Trophoblast cell (in vitro differentiated cells and primary cell): ENCODE data around the gene SUFU.
A peak's percentile ranks its signal among the peaks of the same experiment; 100 is the strongest.

Source experiments
- DNase-seq, 2 donors: peaks; one replicate each; pipeline ENCODE4 v3.0.0-alpha.2; 2016
- H2AFZ ChIP-seq: 2 replicates; pipeline ENCODE4 v1.6.1; 2013; ENCODE audit warnings: low read length, moderate library complexity, mild to moderate bottlenecking; ENCODE audit not compliant: insufficient read depth, poor library complexity
- H2AK5ac ChIP-seq: 2 replicates; pipeline ENCODE4 v1.6.1; 2013; ENCODE audit warnings: mild to moderate bottlenecking, low read length
- H2BK120ac ChIP-seq: 2 replicates; pipeline ENCODE4 v1.6.1; 2013; ENCODE audit warnings: low read length, mild to moderate bottlenecking, moderate library complexity; ENCODE audit not compliant: insufficient read depth, poor library complexity
- H2BK12ac ChIP-seq: 2 replicates; pipeline ENCODE4 v1.6.1; 2013; ENCODE audit warnings: mild to moderate bottlenecking, low read length, moderate library complexity
- H2BK5ac ChIP-seq: 2 replicates; pipeline ENCODE4 v1.6.1; 2013; ENCODE audit warnings: low read length, low read depth, moderate library complexity, mild to moderate bottlenecking; ENCODE audit not compliant: poor library complexity
- H3K14ac ChIP-seq: 2 replicates; pipeline ENCODE4 v1.6.1; 2013; ENCODE audit warnings: mild to moderate bottlenecking, low read length
- H3K18ac ChIP-seq: 2 replicates; pipeline ENCODE4 v1.6.1; 2013; ENCODE audit warnings: mild to moderate bottlenecking, low read length
- H3K23ac ChIP-seq: 2 replicates; pipeline ENCODE4 v1.6.1; 2013; ENCODE audit warnings: low read length
- H3K27ac ChIP-seq: 2 replicates; pipeline ENCODE4 v1.5.1; 2013; ENCODE audit warnings: low read depth, mild to moderate bottlenecking, inconsistent platforms, low read length, moderate library complexity
- H3K27me3 ChIP-seq: 2 replicates; pipeline ENCODE4 v1.6.1; 2013; ENCODE audit warnings: inconsistent platforms, mild to moderate bottlenecking, low read length, moderate library complexity; ENCODE audit not compliant: insufficient read depth
- H3K36me3 ChIP-seq, 2 experiments: 1 replicate in 1 of 2; 2 replicates in 1 of 2; pipeline ENCODE4 v1.6.1; 2013; ENCODE audit warnings: low read length in 2 of 2, mild to moderate bottlenecking in 2 of 2, moderate library complexity in 1 of 2; ENCODE audit not compliant: insufficient read depth in 2 of 2, control insufficient read depth in 1 of 2
- H3K4ac ChIP-seq: 2 replicates; pipeline ENCODE4 v1.6.1; 2013; ENCODE audit warnings: low read depth, mild to moderate bottlenecking, low read length, moderate library complexity
- H3K4me1 ChIP-seq, 2 experiments: 1 replicate in 1 of 2; 2 replicates in 1 of 2; pipeline ENCODE4 v1.6.1; 2013; ENCODE audit warnings: low read length in 2 of 2, mild to moderate bottlenecking in 2 of 2, moderate library complexity in 1 of 2; ENCODE audit not compliant: insufficient read depth in 2 of 2, control insufficient read depth in 1 of 2
- H3K4me2 ChIP-seq: 2 replicates; pipeline ENCODE4 v1.6.1; 2013; ENCODE audit warnings: inconsistent platforms, mild to moderate bottlenecking, low read length, moderate library complexity
- H3K4me3 ChIP-seq: 2 replicates; pipeline ENCODE4 v1.5.1; 2013; ENCODE audit warnings: mild to moderate bottlenecking, low read depth, low read length, inconsistent platforms
- H3K79me1 ChIP-seq: one replicate; pipeline ENCODE4 v1.6.1; 2013; ENCODE audit warnings: low read length
- H3K79me2 ChIP-seq: 2 replicates; pipeline ENCODE4 v1.6.1; 2013; ENCODE audit warnings: low read length, mild to moderate bottlenecking; ENCODE audit not compliant: control insufficient read depth, insufficient read depth, poor library complexity
- H3K9ac ChIP-seq: 2 replicates; pipeline ENCODE4 v1.6.1; 2013; ENCODE audit warnings: mild to moderate bottlenecking, low read length
- H3K9me3 ChIP-seq: 2 replicates; pipeline ENCODE4 v1.6.1; 2013; ENCODE audit warnings: low read depth, mild to moderate bottlenecking, control low read depth, inconsistent platforms, low read length; ENCODE audit not compliant: insufficient read depth
- H4K12ac ChIP-seq: 2 replicates; pipeline ENCODE4 v1.6.1; 2013; ENCODE audit warnings: low read depth, mild to moderate bottlenecking, low read length, moderate library complexity
- H4K8ac ChIP-seq: 2 replicates; pipeline ENCODE4 v1.6.1; 2013; ENCODE audit warnings: low read depth, mild to moderate bottlenecking, low read length, moderate library complexity
- H4K91ac ChIP-seq: one replicate; pipeline ENCODE4 v1.6.1; 2013; ENCODE audit warnings: low read depth, mild to moderate bottlenecking, low read length, moderate library complexity
- WGBS: extraction: QIAGEN DNeasy Blood & Tissue Kit; methylation state at CpG from one replicate; pipeline ENCODE4 v1.1.7; 2013; ENCODE audit warnings: missing lambda C conversion rate; ENCODE audit not compliant: insufficient read length, insufficient coverage; ENCODE audit errors: extremely low coverage; 5-methylcytosine and 5-hydroxymethylcytosine counted together

The SUFU gene

GRCh38 chr10:102600816-102601215, 97.0 kb downstream of the SUFU start:
- H3K36me3 ChIP-seq = peaks cover 46 to 47% of the 10 kb centered on the region in 2 experiments
- H3K4me3 ChIP-seq = no peak overlapping the region
- H3K4ac ChIP-seq = no peak overlapping the region
- no peak overlapping the region for H3K18ac ChIP-seq
- no peak overlapping the region for H3K23ac ChIP-seq
- H3K79me1 ChIP-seq = peaks cover 9% of the 10 kb centered on the region
- no peak overlapping the region for H4K12ac ChIP-seq
- H3K27me3 ChIP-seq = no peaks in the 10 kb centered on the region
- H3K79me2 ChIP-seq = no peaks in the 10 kb centered on the region
- no peak overlapping the region for H3K14ac ChIP-seq
- WGBS = no CpG with 5 or more reads among the region's 6 CpGs
- H2BK5ac ChIP-seq = no peak overlapping the region
- H3K4me2 ChIP-seq = no peak overlapping the region
- no peak overlapping the region for H2AK5ac ChIP-seq
- H2AFZ ChIP-seq = no peak overlapping the region
- H3K9me3 ChIP-seq = no peaks in the 10 kb centered on the region
- H2BK12ac ChIP-seq = no peak overlapping the region
- H2BK120ac ChIP-seq = no peak overlapping the region
- H3K4me1 ChIP-seq = peaks cover 19 to 27% of the 10 kb centered on the region in 2 experiments
- no peak overlapping the region for H4K91ac ChIP-seq
- no peak overlapping the region for H4K8ac ChIP-seq
- DNase-seq = no peak
- H3K9ac ChIP-seq = peak overlapping the region; percentile 7
- H3K27ac ChIP-seq = no peak overlapping the region

- Histone ChIP-seq H3K79me2 (no peaks in the 10 kb centered on the region), H3K18ac (no peak overlapping the region), H4K8ac (no peak overlapping the region), H3K23ac (no peak overlapping the region), H3K27me3 (no peaks in the 10 kb centered on the region), H4K91ac (no peak overlapping the region), H2AK5ac (no peak overlapping the region), H3K9me3 (no peaks in the 10 kb centered on the region), H3K9ac (no peak overlapping the region), H2AFZ (no peak overlapping the region), H3K4me1 (peaks cover 20 to 29% of the 10 kb centered on the region in 2 experiments), H4K12ac (no peak overlapping the region), H3K4ac (no peak overlapping the region), H2BK120ac (no peak overlapping the region), H3K14ac (no peak overlapping the region), H2BK12ac (no peak overlapping the region), H3K4me3 (no peak overlapping the region), H3K27ac (no peak overlapping the region), H2BK5ac (no peak overlapping the region), H3K79me1 (peaks cover 9% of the 10 kb centered on the region), H3K4me2 (no peak overlapping the region), H3K36me3 (peaks cover 46% of the 10 kb centered on the region in 2 experiments)
- no peak for DNase-seq
- WGBS = no CpG with 5 or more reads among the region's 9 CpGs
Observed at GRCh38 chr10:102601639-102602038, 97.9 kb downstream of the SUFU start.

- H4K91ac ChIP-seq = no peak overlapping the region
- H3K36me3 ChIP-seq = peaks cover 39 to 42% of the 10 kb centered on the region in 2 experiments
- H2BK12ac ChIP-seq = no peak overlapping the region
- H3K79me2 ChIP-seq = no peaks in the 10 kb centered on the region
- no peak overlapping the region for H4K8ac ChIP-seq
- H2BK5ac ChIP-seq = no peak overlapping the region
- no peak overlapping the region for H2AK5ac ChIP-seq
- H3K9me3 ChIP-seq = no peaks in the 10 kb centered on the region
- H3K23ac ChIP-seq = no peak overlapping the region
- peaks cover 9% of the 10 kb centered on the region for H3K79me1 ChIP-seq
- no peak overlapping the region for H3K4ac ChIP-seq
- H3K18ac ChIP-seq = no peak overlapping the region
- no peak overlapping the region for H4K12ac ChIP-seq
- no peak overlapping the region for H3K14ac ChIP-seq
- no CpG with 5 or more reads among the region's 4 CpGs for WGBS
- no peak overlapping the region for H2BK120ac ChIP-seq
- no peak overlapping the region for H3K4me2 ChIP-seq
- H3K27ac ChIP-seq = no peak overlapping the region
- no peak overlapping the region for H2AFZ ChIP-seq
- H3K4me1 ChIP-seq = peaks cover 20 to 29% of the 10 kb centered on the region in 2 experiments
- no peak overlapping the region for H3K9ac ChIP-seq
- no peak for DNase-seq
- no peak overlapping the region for H3K4me3 ChIP-seq
- no peaks in the 10 kb centered on the region for H3K27me3 ChIP-seq
Observed at GRCh38 chr10:102602272-102603045, 98.7 kb downstream of the SUFU start.

- H3K4me2 ChIP-seq = peak overlapping the region; percentile 14
- H3K79me2 ChIP-seq = no peaks in the 10 kb centered on the region
- H2BK12ac ChIP-seq = peak overlapping the region; percentile 66
- no peak overlapping the region for H2AK5ac ChIP-seq
- peak overlapping the region; percentile 61 for H2BK120ac ChIP-seq
- peaks cover 30 to 35% of the 10 kb centered on the region in 2 experiments for H3K36me3 ChIP-seq
- no peak overlapping the region for H2AFZ ChIP-seq
- H3K27ac ChIP-seq = peak overlapping the region; percentile 50
- no peak overlapping the region for H3K4me3 ChIP-seq
- H2BK5ac ChIP-seq = peak overlapping the region; percentile 26
- H3K79me1 ChIP-seq = peaks cover 9% of the 10 kb centered on the region
- H3K9me3 ChIP-seq = no peaks in the 10 kb centered on the region
- no peak overlapping the region for H3K23ac ChIP-seq
- DNase-seq = no peak
- H3K9ac ChIP-seq = no peak overlapping the region
- no peaks in the 10 kb centered on the region for H3K27me3 ChIP-seq
- peak overlapping the region; percentile 55 for H3K14ac ChIP-seq
- no CpG with 5 or more reads among the region's 7 CpGs for WGBS
- H3K18ac ChIP-seq = peak overlapping the region; percentile 22
- H4K12ac ChIP-seq = no peak overlapping the region
- H3K4me1 ChIP-seq = peaks cover 20 to 29% of the 10 kb centered on the region in 2 experiments
- peak overlapping the region; percentile 60 for H4K91ac ChIP-seq
- no peak overlapping the region for H3K4ac ChIP-seq
- H4K8ac ChIP-seq = no peak overlapping the region
Observed at GRCh38 chr10:102603946-102604345, 100.2 kb downstream of the SUFU start.
